ENCODE results near the gene P2RY14.

The P2RY14 gene

GRCh38 chr3:151278230-151278629 is at the start of gene P2RY14:
Gene P2RY14 (minus strand): TSS chr3:151278542. CDS start chr3:151214316, 64,226 bp downstream.
- DNase-seq (ENCODE audit: low read depth): no peak

- peak; percentile 24 for DNase-seq (ENCODE audit: low read depth)
These were observed 49.3 kb upstream of the P2RY14 start for GRCh38 chr3:151327571-151328198.

- no peak for DNase-seq (ENCODE audit: low read depth)
These were observed 44.2 kb upstream of the P2RY14 start for GRCh38 chr3:151322511-151322910.

- no peak for DNase-seq (ENCODE audit: low read depth)
These were observed 43.2 kb upstream of the P2RY14 start for GRCh38 chr3:151321526-151321925.

- DNase-seq (ENCODE audit: low read depth): no peak
These were observed 41.8 kb upstream of the P2RY14 start for GRCh38 chr3:151320131-151320530.

GRCh38 chr3:151319628-151320027 is 41.3 kb upstream of the P2RY14 start:
- DNase-seq (ENCODE audit: low read depth): peak; percentile 65

- DNase-seq (ENCODE audit: low read depth): peak; percentile 21
These were observed 40.6 kb upstream of the P2RY14 start for GRCh38 chr3:151318991-151319390.

GRCh38 chr3:151318313-151318712 is 40.0 kb upstream of the P2RY14 start:
- DNase-seq (ENCODE audit: low read depth): peak; percentile 24

GRCh38 chr3:151316267-151316991 is 38.1 kb upstream of the P2RY14 start, which contains the start of gene GPR87:
Gene GPR87 (minus strand): TSS chr3:151316820. CDS start chr3:151300100, 16,720 bp downstream.
- DNase-seq (ENCODE audit: low read depth): no peak

- no peak for DNase-seq (ENCODE audit: low read depth)
These were observed 37.5 kb upstream of the P2RY14 start for GRCh38 chr3:151315846-151316245.

- DNase-seq (ENCODE audit: low read depth): no peak
These were observed 36.8 kb upstream of the P2RY14 start for GRCh38 chr3:151315136-151315535.

GRCh38 chr3:151314593-151314992 is 36.3 kb upstream of the P2RY14 start:
- DNase-seq (ENCODE audit: low read depth): no peak

- DNase-seq (ENCODE audit: low read depth): no peak
These were observed 35.8 kb upstream of the P2RY14 start for GRCh38 chr3:151314137-151314536.

GRCh38 chr3:151312972-151313371 is 34.6 kb upstream of the P2RY14 start:
- DNase-seq (ENCODE audit: low read depth): no peak

GRCh38 chr3:151309566-151309965 is 31.2 kb upstream of the P2RY14 start:
- no peak for DNase-seq (ENCODE audit: low read depth)

- DNase-seq (ENCODE audit: low read depth): no peak
These were observed 29.5 kb upstream of the P2RY14 start for GRCh38 chr3:151307583-151308488.

GRCh38 chr3:151307131-151307530 is 28.8 kb upstream of the P2RY14 start:
- no peak for DNase-seq (ENCODE audit: low read depth)

- no peak for DNase-seq (ENCODE audit: low read depth)
These were observed 27.9 kb upstream of the P2RY14 start for GRCh38 chr3:151306168-151306810.

- DNase-seq (ENCODE audit: low read depth): peak; percentile 28
These were observed 27.4 kb upstream of the P2RY14 start for GRCh38 chr3:151305775-151306151.

- DNase-seq (ENCODE audit: low read depth): peak; percentile 98
These were observed 26.9 kb upstream of the P2RY14 start for GRCh38 chr3:151305060-151305774.

- DNase-seq (ENCODE audit: low read depth): no peak
These were observed 25.4 kb upstream of the P2RY14 start for GRCh38 chr3:151303751-151304150.

Measured in fibroblast of gingiva (primary cell).